Activated CD8-positive, alpha-beta T cell treated with anti-CD3 and anti-CD28 coated beads for 36 hours (primary cell): ENCODE measurements around the gene POLDIP2. TPM values are rescaled to one million over a fixed set of nuclear protein-coding genes. Genes with fewer than 3 reads are reported as not detected.

Experiments used
- ATAC-seq: fragments of 200-7000 bp; cut with Tn5 transposase; one replicate; pipeline ENCODE4 v1.10.0; 2021; ENCODE audit warnings: mild to moderate bottlenecking, moderate library complexity
- CTCF ChIA-PET: fragments of 350-600 bp; sonication (Branson Sonifier 250); formaldehyde crosslinking; loops from one replicate; lab custom pipeline; 2021; ENCODE audit warnings: antibody characterized with exemption; lab: Charles Lee
- POLR2A ChIA-PET: fragments of 350-600 bp; sonication (Branson Sonifier 250); formaldehyde crosslinking; loops from one replicate; lab custom pipeline; 2021; ENCODE audit warnings: antibody characterized with exemption; lab: Charles Lee
- DNase-seq: peaks from one replicate; pipeline ENCODE4 v3.0.0-alpha.2; 2020
- H3K27ac Mint-ChIP-seq: one replicate; pipeline ENCODE4 v1.8.0; 2021; ENCODE audit warnings: mild to moderate bottlenecking, mixed read lengths
- H3K27me3 Mint-ChIP-seq: one replicate; pipeline ENCODE4 v1.8.0; 2021; ENCODE audit warnings: mixed read lengths
- H3K36me3 Mint-ChIP-seq: one replicate; pipeline ENCODE4 v1.8.0; 2021; ENCODE audit warnings: low read depth, mixed read lengths
- H3K4me1 Mint-ChIP-seq: one replicate; pipeline ENCODE4 v1.8.0; 2021; ENCODE audit warnings: low read depth, mixed read lengths
- H3K4me3 Mint-ChIP-seq: one replicate; pipeline ENCODE4 v1.8.0; 2021; ENCODE audit warnings: mild to moderate bottlenecking, moderate library complexity, mixed read lengths
- H3K9me3 Mint-ChIP-seq: one replicate; pipeline ENCODE4 v1.8.0; 2021; ENCODE audit warnings: mixed read lengths
- CTCF ChIP-seq: fragments of 200-600 bp; IDR thresholded peaks from one replicate; pipeline ENCODE4 v1.8.0; 2022; ENCODE audit warnings: antibody characterized with exemption, mild to moderate bottlenecking
- intact Hi-C: fragments of 100-400 bp; cut with micrococcal nuclease; formaldehyde crosslinking; loops from one replicate; pipeline ENCODE4 v1.10.0; 2022
- total RNA-seq, 2 experiments: library from RNA; stranded (reverse); gene quantifications; one replicate each; pipeline ENCODE4 v1.2.3, GENCODE V29; 2021

POLDIP2 gene
- total RNA-seq, 2 experiments from 2014 or later: 87.6 to 88.7 TPM

GRCh38 chr17:28390984-28391383 lies 33.7 kb upstream of the POLDIP2 start:
- no peak overlapping the region for H3K4me3 Mint-ChIP-seq
- peaks cover 27% of the 10 kb centered on the region for H3K36me3 Mint-ChIP-seq
- DNase-seq (no peak), ATAC-seq (no peak)
- ChIA-PET POLR2A (no interaction called here), CTCF (interaction anchor here (1.4 kb wide), 1 partner anchor 9 kb away, joined by 5 read pairs; no protein-coding TSS in a partner anchor)
- H3K27ac Mint-ChIP-seq: no peak overlapping the region
- H3K4me1 Mint-ChIP-seq: no peaks in the 10 kb centered on the region
- intact Hi-C loops: no loop called here
- no peaks in the 10 kb centered on the region for H3K27me3 Mint-ChIP-seq
- H3K9me3 Mint-ChIP-seq: no peaks in the 10 kb centered on the region
- no peak for TF ChIP-seq CTCF

GRCh38 chr17:28390563-28390962 lies 33.2 kb upstream of the POLDIP2 start:
- POLR2A ChIA-PET: no interaction called here
- no peaks in the 10 kb centered on the region for H3K27me3 Mint-ChIP-seq

GRCh38 chr17:28390141-28390540 lies 32.8 kb upstream of the POLDIP2 start:
- H3K36me3 Mint-ChIP-seq: peaks cover 29% of the 10 kb centered on the region
- intact Hi-C loops: no loop called here
- ChIA-PET CTCF (no interaction called here), POLR2A (no interaction called here)
- H3K27ac Mint-ChIP-seq: no peak overlapping the region
- no peak overlapping the region for H3K4me3 Mint-ChIP-seq
- H3K27me3 Mint-ChIP-seq: no peaks in the 10 kb centered on the region
- peaks cover 4% of the 10 kb centered on the region for H3K4me1 Mint-ChIP-seq
- no peak for DNase-seq
- no peak for TF ChIP-seq CTCF
- ATAC-seq: no peak
- H3K9me3 Mint-ChIP-seq: no peaks in the 10 kb centered on the region

More at GRCh38 chr17:28390563-28390962, 33.2 kb upstream of the POLDIP2 start:
- CTCF ChIA-PET: interaction anchor here (1.4 kb wide), 1 partner anchor 9 kb away, joined by 5 read pairs; no protein-coding TSS in a partner anchor
- DNase-seq (no peak), ATAC-seq (no peak)
- Mint-ChIP-seq H3K27ac (no peak overlapping the region), H3K4me1 (no peaks in the 10 kb centered on the region), H3K9me3 (no peaks in the 10 kb centered on the region), H3K4me3 (no peak overlapping the region), H3K36me3 (peaks cover 27% of the 10 kb centered on the region)
- intact Hi-C loops: no loop called here
- TF ChIP-seq CTCF: no peak

- H3K9me3 Mint-ChIP-seq: no peaks in the 10 kb centered on the region
- intact Hi-C loops: no loop called here
- no peak overlapping the region for H3K4me3 Mint-ChIP-seq
- peaks cover 24% of the 10 kb centered on the region for H3K36me3 Mint-ChIP-seq
- CTCF ChIA-PET: no interaction called here
- H3K4me1 Mint-ChIP-seq: peaks cover 14% of the 10 kb centered on the region
- ATAC-seq: no peak
- no peak for TF ChIP-seq CTCF
- no peaks in the 10 kb centered on the region for H3K27me3 Mint-ChIP-seq
- POLR2A ChIA-PET: interaction anchor here (1.1 to 1.5 kb wide), 2 partner anchors 16 to 30 kb away, joined by 3 to 6 read pairs; no protein-coding TSS in a partner anchor
- H3K27ac Mint-ChIP-seq: no peak overlapping the region
- no peak for DNase-seq
Observed at GRCh38 chr17:28388106-28388505, 30.8 kb upstream of the POLDIP2 start.

- ChIA-PET CTCF (interaction anchor here (1.0 to 1.4 kb wide), 4 partner anchors 19 to 135 kb away, joined by 3 to 6 read pairs (median 4); no protein-coding TSS in a partner anchor), POLR2A (interaction anchor here (1.2 to 3.5 kb wide), 3 partner anchors 18 to 30 kb away, joined by 3 to 17 read pairs (median 15); partner anchors contain the start of gene POLDIP2)
- intact Hi-C loops: no loop called here
- Mint-ChIP-seq H3K4me3 (no peak overlapping the region), H3K4me1 (peaks cover 20% of the 10 kb centered on the region), H3K27ac (no peak overlapping the region), H3K9me3 (no peaks in the 10 kb centered on the region), H3K36me3 (peaks cover 29% of the 10 kb centered on the region), H3K27me3 (peaks cover 2% of the 10 kb centered on the region)
- TF ChIP-seq CTCF: no peak
- DNase-seq: no peak
- ATAC-seq: no peak
Observed at GRCh38 chr17:28386391-28386790, 29.1 kb upstream of the POLDIP2 start.
